Measurements from ENCODE around the gene RGP1.

DNA sequence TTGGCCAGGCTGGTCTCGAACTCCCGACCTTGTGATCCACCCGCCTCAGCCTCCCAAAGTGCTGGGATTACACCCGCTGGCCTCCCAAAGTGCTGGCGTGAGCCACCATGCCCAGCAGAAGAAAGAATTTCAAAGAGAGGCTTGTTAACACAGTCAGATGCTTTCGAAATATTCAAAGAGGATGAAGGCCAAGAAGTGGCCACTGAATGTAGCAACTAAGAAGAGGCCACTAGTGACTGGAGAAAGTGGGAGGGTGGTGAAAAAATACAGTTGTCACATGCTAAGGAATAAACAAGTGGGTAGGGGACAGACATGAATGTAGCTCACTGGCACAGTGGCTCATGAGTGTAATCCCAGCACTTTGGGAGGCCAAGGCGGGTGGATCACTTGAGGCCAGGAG lies 46.4 kb upstream of the RGP1 start:
- TF ChIP-seq, protein P1, sequence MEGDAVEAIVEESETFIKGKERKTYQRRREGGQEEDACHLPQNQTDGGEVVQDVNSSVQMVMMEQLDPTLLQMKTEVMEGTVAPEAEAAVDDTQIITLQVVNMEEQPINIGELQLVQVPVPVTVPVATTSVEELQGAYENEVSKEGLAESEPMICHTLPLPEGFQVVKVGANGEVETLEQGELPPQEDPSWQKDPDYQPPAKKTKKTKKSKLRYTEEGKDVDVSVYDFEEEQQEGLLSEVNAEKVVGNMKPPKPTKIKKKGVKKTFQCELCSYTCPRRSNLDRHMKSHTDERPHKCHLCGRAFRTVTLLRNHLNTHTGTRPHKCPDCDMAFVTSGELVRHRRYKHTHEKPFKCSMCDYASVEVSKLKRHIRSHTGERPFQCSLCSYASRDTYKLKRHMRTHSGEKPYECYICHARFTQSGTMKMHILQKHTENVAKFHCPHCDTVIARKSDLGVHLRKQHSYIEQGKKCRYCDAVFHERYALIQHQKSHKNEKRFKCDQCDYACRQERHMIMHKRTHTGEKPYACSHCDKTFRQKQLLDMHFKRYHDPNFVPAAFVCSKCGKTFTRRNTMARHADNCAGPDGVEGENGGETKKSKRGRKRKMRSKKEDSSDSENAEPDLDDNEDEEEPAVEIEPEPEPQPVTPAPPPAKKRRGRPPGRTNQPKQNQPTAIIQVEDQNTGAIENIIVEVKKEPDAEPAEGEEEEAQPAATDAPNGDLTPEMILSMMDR (IDR thresholded peaks at IDR 0.05; ENCODE audit: low read depth, low read length, poor library complexity, severe bottlenecking), result no peak
- no peak for TF ChIP-seq EZH2phosphoT487 (IDR thresholded peaks at IDR 0.05; ENCODE audit: borderline replicate concordance, low read length)

Measured in DOHH2 (cell line).